ENCODE data around the gene FBXW7. TPM values are rescaled to one million over a fixed set of nuclear protein-coding genes. Genes with fewer than 3 reads are reported as not detected.

The FBXW7 gene
- total and polyA plus RNA-seq, 2 experiments from 2014 or later: 16.2 to 43.5 TPM

GRCh38 chr4:152516156-152516555 is 19.7 kb downstream of the FBXW7 start:
- Histone ChIP-seq H3K9me2 (replicated peaks; ENCODE audit: insufficient read depth) (no peaks in the 10 kb centered on the region), H3K27ac (no peak overlapping the region), H3K79me2 (peaks cover 77% of the 10 kb centered on the region), H4K20me1 (ENCODE audit: insufficient read depth, poor library complexity, severe bottlenecking) (no peaks in the 10 kb centered on the region), H3K4me1 (ENCODE audit: insufficient read depth) (no peaks in the 10 kb centered on the region), H3K4me2 (no peak overlapping the region), H3K27me3 (no peaks in the 10 kb centered on the region), H3K36me3 (replicated peaks; ENCODE audit: insufficient read depth, low read depth) (no peaks in the 10 kb centered on the region), H3K4me3 (no peak overlapping the region), H2AFZ (no peak overlapping the region), H3K9me3 (ENCODE audit: low read depth) (no peaks in the 10 kb centered on the region)
- WGBS (ENCODE audit: low lambda C conversion rate, missing lambda C conversion rate): 78% methylated on average over 8 of the region's 8 CpGs
- no peak for DNase-seq (ENCODE audit: low spot score)
- TF ChIP-seq EZH2 (IDR thresholded peaks at IDR 0.05; ENCODE audit: borderline replicate concordance) (no peak), EZH2phosphoT487 (IDR thresholded peaks at IDR 0.05; ENCODE audit: low read depth, severe bottlenecking, unreplicated experiment) (no peak), CTCF (IDR thresholded peaks at IDR 0.05; ENCODE audit: poor library complexity) (no peak)

GRCh38 chr4:152515678-152516077 is 20.2 kb downstream of the FBXW7 start:
- WGBS (ENCODE audit: low lambda C conversion rate, missing lambda C conversion rate): 82% methylated on average over 2 of the region's 2 CpGs
- no peak overlapping the region for H3K27ac ChIP-seq
- H2AFZ ChIP-seq: no peak overlapping the region
- no peak for TF ChIP-seq EZH2phosphoT487 (IDR thresholded peaks at IDR 0.05; ENCODE audit: low read depth, severe bottlenecking, unreplicated experiment)
- no peaks in the 10 kb centered on the region for H3K4me1 ChIP-seq (ENCODE audit: insufficient read depth)
- no peaks in the 10 kb centered on the region for H3K36me3 ChIP-seq (replicated peaks; ENCODE audit: insufficient read depth, low read depth)
- DNase-seq (ENCODE audit: low spot score): no peak
- peaks cover 3% of the 10 kb centered on the region for H4K20me1 ChIP-seq (ENCODE audit: insufficient read depth, poor library complexity, severe bottlenecking)
- H3K4me2 ChIP-seq: no peak overlapping the region
- H3K27me3 ChIP-seq: no peaks in the 10 kb centered on the region
- H3K9me2 ChIP-seq (replicated peaks; ENCODE audit: insufficient read depth): no peaks in the 10 kb centered on the region
- H3K9me3 ChIP-seq (ENCODE audit: low read depth): no peaks in the 10 kb centered on the region
- H3K4me3 ChIP-seq: no peak overlapping the region
- peaks cover 79% of the 10 kb centered on the region for H3K79me2 ChIP-seq

GRCh38 chr4:152514356-152514755 is 21.5 kb downstream of the FBXW7 start:
- H3K4me3 ChIP-seq: no peak overlapping the region
- peaks cover 4% of the 10 kb centered on the region for H4K20me1 ChIP-seq (ENCODE audit: insufficient read depth, poor library complexity, severe bottlenecking)
- TF ChIP-seq CTCF (IDR thresholded peaks at IDR 0.05; ENCODE audit: poor library complexity): no peak
- no peak for TF ChIP-seq EZH2 (IDR thresholded peaks at IDR 0.05; ENCODE audit: borderline replicate concordance)
- no peak for TF ChIP-seq EZH2phosphoT487 (IDR thresholded peaks at IDR 0.05; ENCODE audit: low read depth, severe bottlenecking, unreplicated experiment)
- H3K4me1 ChIP-seq (ENCODE audit: insufficient read depth): no peaks in the 10 kb centered on the region
- no peak overlapping the region for H2AFZ ChIP-seq
- no peak overlapping the region for H3K27ac ChIP-seq
- H3K9me3 ChIP-seq (ENCODE audit: low read depth): no peaks in the 10 kb centered on the region
- no peaks in the 10 kb centered on the region for H3K27me3 ChIP-seq
- no peaks in the 10 kb centered on the region for H3K36me3 ChIP-seq (replicated peaks; ENCODE audit: insufficient read depth, low read depth)
- peaks cover 82% of the 10 kb centered on the region for H3K79me2 ChIP-seq
- H3K9me2 ChIP-seq (replicated peaks; ENCODE audit: insufficient read depth): no peaks in the 10 kb centered on the region
- H3K4me2 ChIP-seq: no peak overlapping the region
- no peak for DNase-seq (ENCODE audit: low spot score)

GRCh38 chr4:152513078-152513477 is 22.8 kb downstream of the FBXW7 start:
- Histone ChIP-seq H3K36me3 (replicated peaks; ENCODE audit: insufficient read depth, low read depth) (no peaks in the 10 kb centered on the region), H3K4me1 (ENCODE audit: insufficient read depth) (no peaks in the 10 kb centered on the region), H3K27me3 (no peaks in the 10 kb centered on the region), H3K27ac (no peak overlapping the region), H3K4me3 (no peak overlapping the region), H3K9me2 (replicated peaks; ENCODE audit: insufficient read depth) (no peaks in the 10 kb centered on the region), H2AFZ (no peak overlapping the region), H3K4me2 (no peak overlapping the region), H3K9me3 (ENCODE audit: low read depth) (no peaks in the 10 kb centered on the region), H3K79me2 (peaks cover 79% of the 10 kb centered on the region), H4K20me1 (ENCODE audit: insufficient read depth, poor library complexity, severe bottlenecking) (peaks cover 4% of the 10 kb centered on the region)
- WGBS (ENCODE audit: low lambda C conversion rate, missing lambda C conversion rate): 97% methylated on average over 7 of the region's 7 CpGs
- TF ChIP-seq EZH2 (IDR thresholded peaks at IDR 0.05; ENCODE audit: borderline replicate concordance) (no peak), EZH2phosphoT487 (IDR thresholded peaks at IDR 0.05; ENCODE audit: low read depth, severe bottlenecking, unreplicated experiment) (no peak), CTCF (IDR thresholded peaks at IDR 0.05; ENCODE audit: poor library complexity) (no peak)
- no peak for DNase-seq (ENCODE audit: low spot score)

Measured in hepatocyte (in vitro differentiated cells).